Kidney epithelial cell (primary cell): ENCODE results near the gene FAM221B. TPM values are rescaled to one million over a fixed set of nuclear protein-coding genes. Genes with fewer than 3 reads are reported as not detected.

Experiments used
- DNase-seq: peaks from one replicate; pipeline ENCODE4 v3.0.0-alpha.2; 2010; ENCODE audit warnings: low read depth
- H3K27me3 ChIP-seq: 2 replicates; pipeline ENCODE4 v1.6.0; 2011; ENCODE audit warnings: low read length; ENCODE audit not compliant: control insufficient read depth, insufficient read depth
- H3K36me3 ChIP-seq: 2 replicates; pipeline ENCODE4 v1.5.1; 2011; ENCODE audit warnings: low read length; ENCODE audit not compliant: control insufficient read depth, insufficient read depth
- H3K4me3 ChIP-seq: 2 replicates; pipeline ENCODE4 v1.5.1; 2011; ENCODE audit warnings: low read depth, mild to moderate bottlenecking, control low read depth, low read length
- total RNA-seq: library from RNA; depleted of rRNA; stranded (reverse); fragments of >200 nt; gene quantifications from 2 replicates; pipeline ENCODE4 v1.2.3, GENCODE V29; 2015
- TF ChIP-seq, protein P1 (sequence below): IDR thresholded peaks from 2 replicates; pipeline ENCODE4 v1.5.1; 2011; ENCODE audit warnings: mild to moderate bottlenecking, moderate library complexity, low read length, control low read depth, inconsistent platforms; ENCODE audit not compliant: insufficient read depth, poor library complexity, severe bottlenecking

Gene FAM221B
- total RNA-seq, 1 donor from 2014 or later: not detected

DNA sequence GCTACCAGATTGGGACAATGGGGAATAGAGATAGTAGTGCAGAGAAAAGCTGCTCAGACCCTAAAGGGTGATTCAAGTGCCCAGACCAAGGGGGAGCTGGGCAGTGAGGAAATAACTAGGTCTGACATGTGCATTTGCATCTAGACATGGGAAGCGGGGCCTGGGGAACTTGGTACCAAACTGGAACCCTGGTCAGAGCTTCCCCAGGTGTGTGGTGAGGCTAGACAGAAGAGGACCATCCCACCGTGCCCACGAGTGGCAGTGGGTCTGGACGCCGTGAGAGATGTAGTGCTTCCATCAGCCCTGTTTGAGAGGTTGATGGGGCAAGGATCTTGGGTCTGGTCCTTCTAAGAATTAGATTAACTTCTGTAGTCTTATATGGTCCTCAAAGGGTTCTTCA lies 8.1 kb upstream of the FAM221B start:
- H3K4me3 ChIP-seq: no peak overlapping the region
- no peaks in the 10 kb centered on the region for H3K36me3 ChIP-seq
- H3K27me3 ChIP-seq: no peaks in the 10 kb centered on the region
- no peak for DNase-seq
- TF ChIP-seq, protein P1, sequence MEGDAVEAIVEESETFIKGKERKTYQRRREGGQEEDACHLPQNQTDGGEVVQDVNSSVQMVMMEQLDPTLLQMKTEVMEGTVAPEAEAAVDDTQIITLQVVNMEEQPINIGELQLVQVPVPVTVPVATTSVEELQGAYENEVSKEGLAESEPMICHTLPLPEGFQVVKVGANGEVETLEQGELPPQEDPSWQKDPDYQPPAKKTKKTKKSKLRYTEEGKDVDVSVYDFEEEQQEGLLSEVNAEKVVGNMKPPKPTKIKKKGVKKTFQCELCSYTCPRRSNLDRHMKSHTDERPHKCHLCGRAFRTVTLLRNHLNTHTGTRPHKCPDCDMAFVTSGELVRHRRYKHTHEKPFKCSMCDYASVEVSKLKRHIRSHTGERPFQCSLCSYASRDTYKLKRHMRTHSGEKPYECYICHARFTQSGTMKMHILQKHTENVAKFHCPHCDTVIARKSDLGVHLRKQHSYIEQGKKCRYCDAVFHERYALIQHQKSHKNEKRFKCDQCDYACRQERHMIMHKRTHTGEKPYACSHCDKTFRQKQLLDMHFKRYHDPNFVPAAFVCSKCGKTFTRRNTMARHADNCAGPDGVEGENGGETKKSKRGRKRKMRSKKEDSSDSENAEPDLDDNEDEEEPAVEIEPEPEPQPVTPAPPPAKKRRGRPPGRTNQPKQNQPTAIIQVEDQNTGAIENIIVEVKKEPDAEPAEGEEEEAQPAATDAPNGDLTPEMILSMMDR: no peak

DNA sequence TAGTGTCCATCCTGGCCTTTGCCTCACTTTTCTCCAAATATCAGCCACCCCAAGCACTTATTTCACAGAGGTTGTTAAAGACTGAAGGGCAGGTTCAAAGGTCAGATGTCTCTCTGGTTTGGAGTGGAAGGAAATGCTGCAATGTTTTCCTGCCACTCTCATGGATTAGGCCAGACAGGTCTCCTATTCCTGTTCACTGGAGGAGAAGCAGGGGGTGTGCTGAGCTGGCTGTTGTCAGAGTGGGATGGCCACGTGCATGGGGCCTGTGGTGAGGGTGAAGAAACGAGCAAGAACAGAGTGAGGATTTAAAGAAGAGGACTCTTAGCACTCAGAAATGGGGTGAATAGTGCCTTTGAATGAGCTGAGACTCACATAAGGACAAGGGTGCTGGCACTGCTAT lies 7.2 kb upstream of the FAM221B start:
- Histone ChIP-seq H3K36me3 (no peaks in the 10 kb centered on the region), H3K27me3 (no peaks in the 10 kb centered on the region), H3K4me3 (no peak overlapping the region)
- no peak for DNase-seq
- TF ChIP-seq, protein P1: no peak

DNA sequence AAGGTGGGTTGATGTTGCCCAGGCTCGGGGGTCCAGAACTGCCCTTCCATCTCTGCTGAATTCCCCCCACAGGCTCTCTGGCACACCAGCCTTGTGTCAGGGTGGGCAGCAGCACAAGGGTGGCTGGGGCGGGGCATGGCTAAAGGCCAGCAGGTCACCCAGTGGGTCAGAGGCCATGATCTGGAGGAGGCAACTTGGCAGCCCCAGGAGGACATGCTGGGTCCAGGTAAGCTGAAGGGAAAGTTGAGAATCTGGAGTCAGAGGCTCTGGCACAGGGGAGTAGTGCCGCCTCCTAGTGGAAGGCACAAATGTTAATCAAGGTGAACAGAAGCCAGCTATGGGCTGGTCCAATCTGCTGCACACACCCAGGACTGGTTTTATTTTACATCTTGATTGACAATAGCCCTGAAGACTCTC lies 6.7 kb upstream of the FAM221B start:
- TF ChIP-seq, protein P1: peak; percentile 18
- no peaks in the 10 kb centered on the region for H3K27me3 ChIP-seq
- H3K4me3 ChIP-seq: no peak overlapping the region
- no peak for DNase-seq
- H3K36me3 ChIP-seq: no peaks in the 10 kb centered on the region

DNA sequence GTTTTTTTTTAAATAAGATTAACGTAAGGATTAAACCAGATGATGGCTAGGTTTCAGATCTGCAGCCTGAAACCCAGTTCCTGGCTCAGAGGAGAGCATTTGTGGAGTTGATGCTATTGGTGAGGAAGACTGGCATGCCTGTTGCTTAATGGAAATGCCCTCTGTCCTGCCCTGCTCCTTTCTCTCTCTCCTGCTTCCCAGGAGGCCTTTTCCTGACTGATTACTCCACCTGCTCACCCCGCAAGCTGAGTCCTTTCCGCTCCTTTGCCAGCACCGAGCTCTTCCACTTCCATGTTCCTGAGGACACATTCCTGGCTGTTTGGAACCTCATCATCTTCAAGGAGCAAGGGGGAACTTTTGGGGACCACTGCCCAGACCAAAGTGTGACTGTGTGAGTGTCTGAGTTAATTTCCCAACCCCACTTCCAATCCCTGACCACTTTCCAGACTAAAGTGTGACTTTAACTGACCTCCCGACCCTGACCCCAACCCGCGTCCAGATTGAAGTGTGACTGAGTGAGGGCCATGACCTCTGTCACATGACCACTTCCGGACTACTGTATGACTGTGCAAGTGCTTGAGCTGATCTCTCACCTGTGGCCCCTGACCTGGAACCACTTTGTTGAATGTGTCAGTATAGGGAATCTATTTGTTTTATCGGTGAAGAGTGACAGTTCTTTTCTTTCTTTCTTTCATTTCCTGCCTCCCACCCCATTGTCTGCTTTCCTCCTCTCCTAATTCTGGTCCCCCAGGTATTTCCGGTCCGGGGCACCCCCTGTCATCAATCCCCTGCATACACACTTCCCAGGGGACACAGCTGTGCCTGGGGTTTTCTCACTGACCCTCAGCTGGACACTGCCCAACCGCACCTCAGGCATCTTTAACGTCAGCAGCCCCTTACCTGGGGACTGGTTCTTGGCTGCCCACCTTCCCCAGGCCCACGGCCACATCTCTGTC lies 6.0 kb upstream of the FAM221B start:
- no peaks in the 10 kb centered on the region for H3K27me3 ChIP-seq
- no peak overlapping the region for H3K4me3 ChIP-seq
- DNase-seq: no peak
- TF ChIP-seq, protein P1: no peak
- no peaks in the 10 kb centered on the region for H3K36me3 ChIP-seq

DNA sequence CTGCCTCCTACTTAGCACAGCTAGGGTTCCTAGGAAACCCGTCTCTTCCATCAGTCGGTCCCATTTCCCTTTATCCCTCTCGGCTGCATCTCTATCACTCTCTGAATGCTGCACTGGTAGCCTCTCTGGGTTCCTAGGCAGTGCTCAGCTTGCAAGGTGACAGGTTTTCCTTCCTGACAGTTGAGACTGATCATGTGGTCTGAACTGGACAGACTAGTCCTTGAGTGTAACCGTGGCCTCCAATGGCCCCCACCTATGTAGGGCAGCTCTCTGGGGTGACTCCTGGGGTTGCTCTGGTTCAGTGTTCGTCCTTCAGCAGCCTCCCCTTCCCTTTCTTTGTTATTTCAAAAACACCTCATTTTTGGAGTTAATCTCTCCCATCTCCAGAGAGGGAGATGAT lies 4.3 kb upstream of the FAM221B start:
- no peaks in the 10 kb centered on the region for H3K27me3 ChIP-seq
- DNase-seq: no peak
- H3K4me3 ChIP-seq: no peak overlapping the region
- H3K36me3 ChIP-seq: no peaks in the 10 kb centered on the region
- TF ChIP-seq, protein P1: no peak
